ENCODE measurements around the gene STK10. TPM values are rescaled to one million over a fixed set of nuclear protein-coding genes. Genes with fewer than 3 reads are reported as not detected.
A peak's percentile ranks its signal among the peaks of the same experiment; 100 is the strongest.

The STK10 gene
- total RNA-seq, 2 experiments from 2014 or later, result 211 to 229 TPM

DNA sequence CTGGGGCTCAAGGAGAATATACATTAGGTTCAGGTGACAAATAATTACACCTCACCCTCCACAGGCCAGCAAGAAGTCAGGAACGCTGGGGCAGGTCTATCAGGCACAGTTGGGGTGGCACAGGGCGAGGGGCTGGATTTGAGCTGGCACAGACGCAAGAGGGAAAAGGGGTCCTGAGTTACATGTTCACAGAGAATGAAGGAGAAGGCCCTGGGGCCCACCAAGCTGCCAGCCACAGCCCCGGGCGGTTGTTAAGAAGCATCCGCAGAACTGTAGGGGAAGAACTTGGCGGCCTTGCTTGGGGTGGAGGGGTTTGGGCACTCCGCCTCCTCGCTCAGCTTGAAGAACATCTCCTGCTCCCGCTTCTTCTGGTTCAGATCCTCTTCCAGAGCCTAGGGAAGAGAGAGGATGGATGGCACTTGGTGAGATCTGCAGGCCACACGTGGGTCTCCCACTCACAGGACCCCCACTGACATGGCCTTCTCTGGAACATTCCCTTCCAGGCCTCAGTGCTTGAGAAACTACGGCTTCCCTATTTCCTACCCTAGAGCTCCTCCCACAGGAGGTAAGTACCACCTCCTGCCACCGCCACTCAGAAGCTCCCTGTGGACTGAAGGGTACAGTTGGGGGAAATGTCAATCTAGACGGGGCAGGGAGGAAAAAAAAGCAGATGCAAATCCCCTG is 143.3 kb downstream of the STK10 start:
- ATAC-seq (ENCODE audit: poor library complexity), result no peak
- ChIA-PET CTCF (interaction anchor here (0.7 kb wide), 1 partner anchor 133 kb away, joined by 4 read pairs; no protein-coding TSS in a partner anchor), POLR2A (interaction anchor here (1.2 to 1.6 kb wide), 2 partner anchors 37 to 39 kb away, joined by 3 to 4 read pairs; partner anchors contain the start of gene FBXW11)
- Mint-ChIP-seq H3K4me3 (no peak overlapping the region), H3K36me3 (ENCODE audit: low read depth) (peaks cover 73% of the 10 kb centered on the region), H3K4me1 (ENCODE audit: low read depth) (peaks cover 21% of the 10 kb centered on the region), H3K9me3 (no peaks in the 10 kb centered on the region), H3K27ac (no peak overlapping the region), H3K27me3 (no peaks in the 10 kb centered on the region)
- TF ChIP-seq CTCF (IDR thresholded peaks at IDR 0.05), result no peak
- Histone ChIP-seq H3K4me1 (ENCODE audit: insufficient read depth, low read length) (peaks cover 7% of the 10 kb centered on the region), H3K27me3 (ENCODE audit: control insufficient read depth in 1 of 2, insufficient read depth in 2 of 2, low read length in 2 of 2) (no peaks in the 10 kb centered on the region), H3K36me3 (ENCODE audit: insufficient read depth, low read length) (peaks cover 63% of the 10 kb centered on the region), H3K27ac (ENCODE audit: low read depth in 1 of 2, low read length in 2 of 2) (no peak overlapping the region), H3K4me3 (ENCODE audit: low read length) (no peak overlapping the region), H3K9me3 (ENCODE audit: control insufficient read depth in 1 of 2, insufficient read depth in 1 of 2, low read length in 2 of 2) (no peaks in the 10 kb centered on the region)
- no peak for DNase-seq
- intact Hi-C loops (cut with DNase I, micrococcal nuclease), result loop anchor here in 1 of 2 experiments (10.0 kb wide), 1 partner anchor 560 kb away; no protein-coding TSS in a partner anchor

DNA sequence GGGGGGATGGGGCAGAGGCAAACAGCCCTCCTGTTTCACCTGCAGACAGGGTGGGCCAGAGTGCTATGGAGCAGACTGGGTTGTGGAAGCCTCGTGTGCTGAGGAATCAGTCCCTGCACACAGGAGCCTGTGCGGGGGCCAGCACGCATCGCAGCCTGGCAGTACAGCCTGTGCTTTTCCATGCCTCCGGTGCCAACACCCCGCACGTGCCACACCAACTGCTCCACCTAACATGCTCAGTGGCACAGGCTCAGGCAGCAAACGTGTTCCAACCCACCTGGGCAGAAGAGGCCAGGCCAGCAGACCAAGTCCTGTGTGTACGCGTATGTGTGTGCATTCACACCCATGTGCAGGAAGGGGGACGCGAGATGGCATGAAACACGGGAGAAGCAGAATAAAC is 144.2 kb downstream of the STK10 start:
- H3K36me3 ChIP-seq (ENCODE audit: insufficient read depth, low read length), result peaks cover 55% of the 10 kb centered on the region
- no peaks in the 10 kb centered on the region for H3K27me3 ChIP-seq (ENCODE audit: control insufficient read depth in 1 of 2, insufficient read depth in 2 of 2, low read length in 2 of 2)
- Mint-ChIP-seq H3K9me3 (no peaks in the 10 kb centered on the region), H3K27me3 (no peaks in the 10 kb centered on the region), H3K4me3 (no peak overlapping the region), H3K4me1 (ENCODE audit: low read depth) (peaks cover 17% of the 10 kb centered on the region), H3K36me3 (ENCODE audit: low read depth) (peaks cover 64% of the 10 kb centered on the region), H3K27ac (no peak overlapping the region)
- peaks cover 7% of the 10 kb centered on the region for H3K4me1 ChIP-seq (ENCODE audit: insufficient read depth, low read length)
- TF ChIP-seq CTCF (IDR thresholded peaks at IDR 0.05), result no peak
- intact Hi-C loops (cut with DNase I, micrococcal nuclease), result loop anchor here in 1 of 2 experiments (10.0 kb wide), 1 partner anchor 559 kb away; no protein-coding TSS in a partner anchor
- no peak overlapping the region for H3K4me3 ChIP-seq (ENCODE audit: low read length)
- H3K9me3 ChIP-seq (ENCODE audit: control insufficient read depth in 1 of 2, insufficient read depth in 1 of 2, low read length in 2 of 2), result no peaks in the 10 kb centered on the region
- H3K27ac ChIP-seq (ENCODE audit: low read depth in 1 of 2, low read length in 2 of 2), result no peak overlapping the region
- no peak for ATAC-seq (ENCODE audit: poor library complexity)
- DNase-seq, result no peak
- ChIA-PET POLR2A (no interaction called here), CTCF (no interaction called here)

DNA sequence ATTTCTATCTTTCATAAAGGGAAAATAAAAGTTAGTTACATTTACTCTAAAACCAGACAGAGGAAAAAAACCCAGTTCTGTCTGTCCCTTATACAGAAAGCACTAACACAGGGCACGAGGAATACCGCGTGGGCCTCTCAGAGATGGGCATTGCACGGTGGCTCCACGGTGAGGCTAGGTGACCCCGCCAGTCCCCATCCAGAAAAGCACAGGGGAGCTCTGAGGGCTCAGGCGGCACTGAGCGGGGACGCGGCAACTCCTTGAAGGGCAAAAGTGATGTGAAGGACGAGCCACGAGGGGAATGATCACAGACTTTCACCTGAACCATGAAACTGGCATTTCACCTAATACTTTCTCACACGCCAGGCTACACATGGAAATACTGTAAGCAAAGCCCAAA is 145.8 kb downstream of the STK10 start:
- Mint-ChIP-seq H3K27ac (peak overlapping the region; percentile 58), H3K9me3 (peaks cover 2% of the 10 kb centered on the region), H3K36me3 (ENCODE audit: low read depth) (peaks cover 52% of the 10 kb centered on the region), H3K27me3 (no peaks in the 10 kb centered on the region), H3K4me1 (ENCODE audit: low read depth) (peaks cover 9% of the 10 kb centered on the region), H3K4me3 (no peak overlapping the region)
- Histone ChIP-seq H3K4me1 (ENCODE audit: insufficient read depth, low read length) (peaks cover 7% of the 10 kb centered on the region), H3K27me3 (ENCODE audit: control insufficient read depth in 1 of 2, insufficient read depth in 2 of 2, low read length in 2 of 2) (no peaks in the 10 kb centered on the region), H3K9me3 (ENCODE audit: control insufficient read depth in 1 of 2, insufficient read depth in 1 of 2, low read length in 2 of 2) (no peaks in the 10 kb centered on the region), H3K27ac (ENCODE audit: low read depth in 1 of 2, low read length in 2 of 2) (peak overlapping the region in 1 of 2 donors; percentile 21), H3K4me3 (ENCODE audit: low read length) (no peak overlapping the region), H3K36me3 (ENCODE audit: insufficient read depth, low read length) (peaks cover 39% of the 10 kb centered on the region)
- ChIA-PET POLR2A (no interaction called here), CTCF (interaction anchor here (3.2 kb wide), 1 partner anchor 130 kb away, joined by 11 read pairs; no protein-coding TSS in a partner anchor)
- no peak for TF ChIP-seq CTCF (IDR thresholded peaks at IDR 0.05)
- DNase-seq, result no peak
- ATAC-seq (ENCODE audit: poor library complexity), result no peak
- intact Hi-C loops (cut with DNase I, micrococcal nuclease), result loop anchor here in 1 of 2 experiments (10.0 kb wide), 1 partner anchor 557 kb away; no protein-coding TSS in a partner anchor
